Uterus (tissue), 4 donors: ENCODE measurements around the gene AMOTL1. TPM values are rescaled to one million over a fixed set of nuclear protein-coding genes. Genes with fewer than 3 reads are reported as not detected.

Experiments used
- DNase-seq, 2 donors: peaks; one replicate each; pipeline ENCODE4 v3.0.0-alpha.2; 2019 to 2020
- H3K27ac ChIP-seq, 2 donors: fragments of 200-600 bp; sonication (generic); 1 replicate in 1 of 2; 2 replicates in 1 of 2; pipeline ENCODE4 v1.5.1; 2016 to 2018
- H3K27me3 ChIP-seq, 2 donors: fragments of 200-600 bp; sonication (generic); one replicate each; pipeline ENCODE4 v1.5.1; 2018 to 2019; ENCODE audit warnings: control low read depth in 1 of 2
- H3K36me3 ChIP-seq, 2 donors: fragments of 200-600 bp; sonication (generic); one replicate each; pipeline ENCODE4 v1.5.1; 2019; ENCODE audit warnings: control low read depth in 1 of 2
- H3K4me1 ChIP-seq, 2 donors: fragments of 200-600 bp; sonication (generic); one replicate each; pipeline ENCODE4 v1.5.1; 2018 to 2019; ENCODE audit warnings: control low read depth in 1 of 2
- H3K4me3 ChIP-seq, 2 donors: fragments of 200-600 bp; sonication (generic); 1 replicate in 1 of 2; 2 replicates in 1 of 2; pipeline ENCODE4 v1.5.1; 2018 to 2019; ENCODE audit warnings: mild to moderate bottlenecking in 1 of 2
- H3K9me3 ChIP-seq, 2 donors: fragments of 200-600 bp; sonication (generic); one replicate each; pipeline ENCODE4 v1.5.1; 2019; ENCODE audit warnings: control low read depth in 1 of 2
- POLR2A ChIP-seq, 2 donors: fragments of 450-650 bp; IDR thresholded peaks; one replicate each; pipeline ENCODE4 v1.6.1; 2016; ENCODE audit warnings: antibody characterized with exemption in 2 of 2, mild to moderate bottlenecking in 1 of 2, moderate library complexity in 1 of 2
- intact Hi-C: fragments of 100-400 bp; cut with DNase I; formaldehyde crosslinking; loops from one replicate; pipeline ENCODE4 v1.15.1; 2023; ENCODE audit warnings: low total_unique reads
- total RNA-seq, 4 donors: library from RNA; depleted of rRNA in 3 of 4; stranded (reverse); fragments of >200 nt in 3 of 4; gene quantifications; one replicate each; pipeline versions ENCODE4 v1.1.0 to v1.2.4, GENCODE V29; 2014 to 2023
- TF ChIP-seq, protein P1 (sequence below), 4 experiments: fragments of 200-600 bp in 2 of 4; fragments of 450-650 bp in 2 of 4; sonication (generic) in 2 of 4; IDR thresholded peaks; one replicate each; pipeline ENCODE4 v1.5.1; 2016 to 2019; ENCODE audit warnings: antibody characterized with exemption in 4 of 4, mild to moderate bottlenecking in 2 of 4, moderate library complexity in 1 of 4
- donor health status: DM: yes; HTN: yes; CAD: no.

AMOTL1 gene
- total RNA-seq, 4 donors from 2014 or later: 20.6 to 107 (median 41.5) TPM

DNA sequence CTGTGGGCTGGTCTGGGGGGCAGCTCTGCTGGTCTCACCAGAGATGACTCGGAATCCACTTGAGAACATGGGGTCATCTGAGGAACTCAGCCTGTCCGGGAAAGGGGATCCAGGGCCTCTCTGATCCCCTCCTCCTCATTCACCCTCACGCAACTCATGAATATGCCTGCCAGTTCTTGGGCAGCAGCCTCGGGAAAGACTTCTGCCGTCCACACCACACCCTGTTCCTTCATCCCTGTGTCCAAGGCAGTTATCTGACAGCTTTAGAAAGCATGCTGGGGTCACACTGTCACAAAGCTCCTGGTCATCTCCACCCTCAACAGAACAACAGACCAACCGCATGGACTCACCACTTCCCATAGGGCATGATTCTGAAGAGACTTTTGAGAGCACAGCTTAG is 88.3 kb downstream of the AMOTL1 start:
- TF ChIP-seq POLR2A (IDR thresholded peaks at IDR 0.05): no peak
- TF ChIP-seq, protein P1, sequence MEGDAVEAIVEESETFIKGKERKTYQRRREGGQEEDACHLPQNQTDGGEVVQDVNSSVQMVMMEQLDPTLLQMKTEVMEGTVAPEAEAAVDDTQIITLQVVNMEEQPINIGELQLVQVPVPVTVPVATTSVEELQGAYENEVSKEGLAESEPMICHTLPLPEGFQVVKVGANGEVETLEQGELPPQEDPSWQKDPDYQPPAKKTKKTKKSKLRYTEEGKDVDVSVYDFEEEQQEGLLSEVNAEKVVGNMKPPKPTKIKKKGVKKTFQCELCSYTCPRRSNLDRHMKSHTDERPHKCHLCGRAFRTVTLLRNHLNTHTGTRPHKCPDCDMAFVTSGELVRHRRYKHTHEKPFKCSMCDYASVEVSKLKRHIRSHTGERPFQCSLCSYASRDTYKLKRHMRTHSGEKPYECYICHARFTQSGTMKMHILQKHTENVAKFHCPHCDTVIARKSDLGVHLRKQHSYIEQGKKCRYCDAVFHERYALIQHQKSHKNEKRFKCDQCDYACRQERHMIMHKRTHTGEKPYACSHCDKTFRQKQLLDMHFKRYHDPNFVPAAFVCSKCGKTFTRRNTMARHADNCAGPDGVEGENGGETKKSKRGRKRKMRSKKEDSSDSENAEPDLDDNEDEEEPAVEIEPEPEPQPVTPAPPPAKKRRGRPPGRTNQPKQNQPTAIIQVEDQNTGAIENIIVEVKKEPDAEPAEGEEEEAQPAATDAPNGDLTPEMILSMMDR (IDR thresholded peaks at IDR 0.05): no peak
- no peak for DNase-seq
- Histone ChIP-seq H3K4me3 (no peak overlapping the region), H3K9me3 (no peaks in the 10 kb centered on the region), H3K36me3 (no peaks in the 10 kb centered on the region), H3K4me1 (no peaks in the 10 kb centered on the region), H3K27ac (no peak overlapping the region), H3K27me3 (no peaks in the 10 kb centered on the region)
- intact Hi-C loops: no loop called here

DNA sequence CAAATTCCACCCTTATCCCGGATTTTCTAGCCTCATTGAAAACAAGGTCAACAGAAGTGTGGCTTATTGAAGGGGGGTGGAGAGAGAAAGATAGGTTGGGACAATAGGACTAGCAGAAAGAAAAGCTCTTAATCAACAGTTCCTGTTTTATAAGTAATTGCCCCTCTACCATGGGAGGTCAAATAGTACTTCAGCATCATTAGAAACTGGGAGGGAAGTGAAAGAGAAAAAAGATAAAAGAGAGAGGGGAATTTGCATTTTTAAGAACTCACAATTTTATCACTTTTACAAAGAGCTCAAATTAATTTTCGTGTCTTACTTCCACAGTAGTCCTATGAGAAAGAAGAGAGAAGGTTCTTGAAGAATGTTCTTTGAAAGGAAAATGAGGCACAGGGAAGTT is 89.2 kb downstream of the AMOTL1 start:
- Histone ChIP-seq H3K9me3 (no peaks in the 10 kb centered on the region), H3K4me1 (no peaks in the 10 kb centered on the region), H3K27ac (no peak overlapping the region), H3K36me3 (no peaks in the 10 kb centered on the region), H3K27me3 (no peaks in the 10 kb centered on the region), H3K4me3 (no peak overlapping the region)
- no peak for DNase-seq
- intact Hi-C loops: no loop called here
- no peak for TF ChIP-seq POLR2A (IDR thresholded peaks at IDR 0.05)
- TF ChIP-seq, protein P1 (IDR thresholded peaks at IDR 0.05): no peak

DNA sequence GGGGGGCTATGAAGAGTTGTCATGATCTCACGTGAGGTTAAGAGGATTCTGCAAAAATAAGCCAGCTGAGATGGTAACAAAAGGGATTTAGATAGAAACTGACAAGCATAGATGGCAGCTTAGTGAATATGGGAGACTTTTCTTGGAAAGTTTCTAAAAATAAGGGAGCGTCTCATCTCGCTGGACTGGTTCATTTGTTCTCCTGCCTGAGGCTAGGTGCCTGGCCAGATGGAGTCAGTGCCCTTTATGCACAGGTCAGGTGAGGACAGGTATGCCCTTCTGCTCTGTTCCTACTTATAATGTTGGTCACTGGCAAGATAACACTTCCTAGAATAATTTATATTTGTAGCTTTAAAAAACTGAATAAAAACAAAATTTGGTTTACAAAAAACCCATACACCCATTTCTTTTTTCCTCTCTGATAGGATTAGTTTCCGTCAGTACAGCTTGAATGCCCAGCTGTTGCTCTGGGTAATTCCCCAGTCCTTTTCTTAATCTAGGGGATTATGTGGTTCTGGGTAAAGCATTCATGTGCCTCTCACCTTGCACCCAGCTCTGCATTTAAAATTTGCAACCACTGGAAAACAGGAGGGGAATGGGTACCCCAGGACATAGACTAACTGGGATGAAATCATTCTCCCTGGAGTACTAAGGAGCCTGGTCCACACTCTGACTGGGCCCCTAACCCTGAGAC is 90.0 kb downstream of the AMOTL1 start:
- TF ChIP-seq, protein P1 (IDR thresholded peaks at IDR 0.05): no peak
- no peak for TF ChIP-seq POLR2A (IDR thresholded peaks at IDR 0.05)
- no peaks in the 10 kb centered on the region for H3K9me3 ChIP-seq
- H3K36me3 ChIP-seq: no peaks in the 10 kb centered on the region
- no peak overlapping the region for H3K27ac ChIP-seq
- DNase-seq: no peak
- intact Hi-C loops: no loop called here
- no peak overlapping the region for H3K4me3 ChIP-seq
- H3K4me1 ChIP-seq: no peaks in the 10 kb centered on the region
- no peaks in the 10 kb centered on the region for H3K27me3 ChIP-seq

DNA sequence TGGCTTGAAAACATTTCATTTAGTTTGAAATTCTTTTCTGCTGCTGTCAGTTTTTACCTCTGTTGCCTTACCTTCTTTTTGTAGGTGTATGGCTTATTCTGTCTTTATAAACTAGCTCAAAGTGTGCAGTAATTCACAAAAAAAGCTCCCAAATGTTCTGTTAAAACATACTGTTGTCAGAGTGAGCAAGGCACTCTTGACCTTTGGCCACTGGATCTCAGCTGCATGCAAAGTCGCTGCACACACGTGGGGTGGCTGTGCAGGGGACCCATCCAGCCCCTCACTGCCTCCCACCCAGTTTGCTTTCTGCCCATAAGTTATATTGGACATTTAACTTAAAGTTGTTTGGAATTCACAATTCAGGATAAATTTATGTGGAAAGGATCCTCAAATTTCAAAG is 92.2 kb downstream of the AMOTL1 start:
- no peaks in the 10 kb centered on the region for H3K9me3 ChIP-seq
- H3K27me3 ChIP-seq: no peaks in the 10 kb centered on the region
- DNase-seq: no peak
- H3K36me3 ChIP-seq: no peaks in the 10 kb centered on the region
- TF ChIP-seq, protein P1 (IDR thresholded peaks at IDR 0.05): no peak
- H3K4me3 ChIP-seq: no peak overlapping the region
- intact Hi-C loops: no loop called here
- no peak overlapping the region for H3K27ac ChIP-seq
- no peaks in the 10 kb centered on the region for H3K4me1 ChIP-seq

DNA sequence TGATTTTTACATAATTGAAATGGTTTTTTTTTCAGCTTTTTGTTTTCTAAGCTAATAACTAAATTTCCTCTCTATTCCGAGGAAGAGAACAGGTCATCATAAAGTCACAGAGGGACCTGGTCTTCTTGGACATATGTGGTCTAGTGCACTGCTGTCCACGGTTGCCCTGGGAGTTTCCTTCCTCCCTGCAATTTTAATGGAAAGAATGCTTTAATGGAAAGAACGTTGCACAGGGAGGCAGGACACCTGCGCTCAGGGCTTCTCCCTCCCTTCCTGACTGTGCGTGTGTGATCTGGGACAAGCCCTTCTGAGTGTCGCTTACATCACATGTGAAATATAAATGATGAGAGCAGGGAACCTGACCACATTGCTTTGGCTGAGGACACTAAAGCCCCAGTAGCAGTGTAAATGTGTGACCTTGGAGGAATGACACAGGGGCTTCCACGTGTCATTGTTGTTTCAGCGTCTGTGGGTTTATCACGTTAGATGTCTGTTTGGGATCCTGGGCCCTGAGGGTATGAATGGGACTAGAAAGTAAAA is 93.2 kb downstream of the AMOTL1 start:
- H3K4me3 ChIP-seq: no peak overlapping the region
- intact Hi-C loops: no loop called here
- DNase-seq: no peak
- no peaks in the 10 kb centered on the region for H3K36me3 ChIP-seq
- no peak for TF ChIP-seq POLR2A (IDR thresholded peaks at IDR 0.05)
- TF ChIP-seq, protein P1 (IDR thresholded peaks at IDR 0.05): no peak
- H3K27ac ChIP-seq: no peak overlapping the region
- H3K4me1 ChIP-seq: no peaks in the 10 kb centered on the region
- no peaks in the 10 kb centered on the region for H3K27me3 ChIP-seq
- H3K9me3 ChIP-seq: no peaks in the 10 kb centered on the region
